GM18508 (cell line): ENCODE measurements around the gene CFAP74.

ENCODE experiments used
- ATAC-seq: cut with Tn5 transposase; IDR thresholded peaks from one replicate; pipeline ENCODE4 v1.9.1; 2021; ENCODE audit warnings: moderate number of reproducible peaks; ENCODE audit not compliant: insufficient read depth, unreplicated experiment

Gene CFAP74

DNA sequence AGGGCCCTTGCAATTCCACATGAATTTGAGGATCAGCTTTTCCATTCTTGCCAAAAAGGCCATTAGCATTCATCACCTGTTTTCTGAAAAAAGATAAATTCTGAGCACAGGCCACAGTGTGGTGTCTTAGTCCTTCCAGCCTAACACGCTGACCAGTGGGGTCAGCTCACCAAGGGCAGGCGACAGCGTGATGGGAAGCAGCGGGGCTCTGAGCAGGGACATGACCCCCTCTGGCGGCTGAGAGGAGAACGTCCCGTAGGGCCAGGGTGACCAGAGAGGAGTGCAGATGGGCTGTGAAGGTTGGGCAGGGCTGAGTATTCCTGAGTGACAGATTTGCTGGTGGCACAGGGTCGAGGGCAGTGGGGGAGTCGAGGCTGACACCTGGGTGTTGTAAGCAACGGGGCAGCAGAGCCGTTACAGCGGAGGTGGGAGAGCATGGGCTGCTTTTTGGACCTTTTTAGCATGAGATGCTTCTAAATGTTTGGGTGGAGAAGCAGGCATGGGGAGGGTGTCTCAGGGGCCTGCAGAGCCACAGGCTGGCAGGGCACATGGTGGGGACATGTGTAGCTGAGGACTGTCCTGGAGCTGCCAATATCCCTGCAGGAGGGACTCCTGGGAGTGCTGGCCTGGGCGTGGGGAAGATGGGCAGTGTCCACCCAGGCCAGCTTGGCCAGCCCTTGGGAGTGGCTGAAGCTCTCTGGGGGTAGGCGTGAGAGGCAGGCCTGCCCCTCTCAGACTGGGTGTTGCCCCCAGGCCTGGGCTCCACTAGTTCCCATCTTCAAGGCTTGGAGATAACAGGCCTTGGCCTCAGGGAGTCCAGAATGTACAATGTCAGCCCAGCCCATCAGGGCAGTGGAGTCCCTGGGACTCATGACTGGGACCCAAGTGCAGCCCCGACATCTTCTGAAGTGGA is 97.1 kb downstream of the CFAP74 start:
- no peak for ATAC-seq

DNA sequence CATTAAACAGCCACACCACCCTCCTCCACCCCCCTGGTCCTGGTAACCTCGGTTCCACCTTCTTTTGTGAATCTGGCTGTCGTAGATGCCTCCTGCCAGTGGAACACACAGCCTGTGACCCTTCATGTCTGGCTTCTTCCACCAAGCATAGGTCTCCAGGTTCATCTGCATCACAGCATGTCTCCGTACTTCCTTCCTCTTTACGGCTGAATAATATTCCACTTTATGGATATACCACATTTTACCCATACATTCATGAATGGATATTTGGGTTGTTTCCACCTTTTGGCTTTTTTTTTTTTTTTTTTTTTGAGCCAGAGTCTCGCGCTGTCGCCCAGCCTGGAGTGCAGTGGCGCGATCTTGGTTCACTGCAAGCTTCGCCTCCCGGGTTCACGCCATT is 100.4 kb downstream of the CFAP74 start:
- no peak for ATAC-seq

DNA sequence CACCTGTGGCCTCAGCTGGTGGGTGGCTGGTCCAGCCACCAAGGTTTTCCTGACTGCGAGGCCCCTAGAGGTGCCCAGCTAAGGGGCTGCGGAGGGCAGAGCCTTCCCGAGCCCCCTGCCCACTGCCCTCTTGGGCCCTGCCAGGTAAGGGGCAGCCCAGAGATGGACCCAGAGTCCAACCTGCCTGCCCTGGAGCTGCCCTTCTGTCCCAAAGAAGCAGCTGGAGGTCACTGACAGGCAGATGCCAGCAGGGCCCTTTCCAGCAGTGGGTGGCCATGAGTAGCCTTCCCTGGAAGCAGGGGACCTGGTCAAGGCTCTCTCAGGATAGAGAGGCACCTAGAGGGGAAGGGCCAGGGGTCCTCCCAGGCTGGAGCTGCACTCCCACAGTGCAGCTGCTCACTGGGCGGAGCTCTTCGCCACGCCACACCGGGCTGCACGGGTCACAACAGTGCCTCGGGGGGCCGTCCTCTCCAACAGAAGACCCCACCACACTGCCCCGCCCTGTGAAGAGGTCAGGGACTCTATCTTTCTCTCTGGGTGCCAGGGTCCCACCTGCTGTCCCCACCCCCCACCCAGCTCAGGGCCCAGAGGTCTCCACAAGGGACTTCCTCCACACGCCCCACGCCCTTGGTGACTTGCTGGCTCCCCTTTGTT is 101.8 kb downstream of the CFAP74 start:
- ATAC-seq: no peak

DNA sequence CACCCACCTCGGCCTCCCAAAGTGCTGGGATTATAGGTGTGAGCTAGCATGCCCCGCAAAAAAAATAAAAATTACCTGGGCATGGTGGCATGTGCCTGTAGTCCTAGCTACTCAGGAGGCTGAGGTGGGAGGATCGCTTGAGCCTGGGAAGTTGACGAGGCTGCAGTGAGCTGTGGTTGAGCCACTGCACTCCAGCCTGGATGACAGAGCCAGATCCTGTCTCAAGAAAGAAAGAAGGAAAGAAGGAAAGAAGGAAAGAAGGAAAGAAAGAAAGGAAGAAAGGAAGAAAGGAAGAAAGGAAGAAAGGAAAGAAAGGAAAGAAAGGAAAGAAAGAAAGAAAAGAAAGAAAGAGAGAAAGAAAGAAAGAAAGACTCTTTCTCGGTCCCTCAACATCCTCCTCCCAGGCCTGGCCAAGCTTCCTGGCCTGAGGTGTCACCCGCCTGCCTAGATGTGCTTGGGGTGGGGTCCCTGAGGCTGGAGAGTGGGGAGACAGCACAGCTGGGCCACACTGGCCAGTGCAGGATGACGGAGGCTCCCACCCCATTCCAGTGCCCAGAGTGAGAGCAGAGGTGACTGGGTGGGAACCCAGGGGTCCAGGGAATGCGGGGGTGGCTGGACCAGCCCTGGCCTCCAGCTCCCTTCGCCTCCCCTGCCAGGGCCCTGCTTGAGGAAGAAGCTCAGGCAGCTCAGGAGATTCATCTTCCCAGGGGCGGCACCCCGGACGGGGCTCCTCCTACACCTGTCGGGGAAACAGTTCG is 102.5 kb downstream of the CFAP74 start:
- ATAC-seq: no peak

DNA sequence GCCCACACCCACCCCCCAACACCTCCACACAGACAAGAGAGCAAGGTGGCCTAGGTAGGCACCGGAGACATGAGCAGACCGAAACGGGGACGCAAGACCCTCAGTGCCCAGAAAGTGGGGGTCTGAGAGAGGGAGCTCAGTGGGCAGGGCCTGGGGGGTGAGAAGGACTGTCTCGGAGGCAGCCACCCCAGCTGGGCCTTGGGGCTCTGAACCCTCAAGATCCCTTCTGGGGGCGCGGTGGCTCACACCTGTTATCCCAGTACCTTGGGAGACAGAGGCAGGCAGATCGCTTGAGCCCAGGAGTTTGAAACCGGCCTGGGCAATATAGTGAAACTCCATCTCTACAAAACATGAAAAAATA is 103.6 kb downstream of the CFAP74 start:
- no peak for ATAC-seq

DNA sequence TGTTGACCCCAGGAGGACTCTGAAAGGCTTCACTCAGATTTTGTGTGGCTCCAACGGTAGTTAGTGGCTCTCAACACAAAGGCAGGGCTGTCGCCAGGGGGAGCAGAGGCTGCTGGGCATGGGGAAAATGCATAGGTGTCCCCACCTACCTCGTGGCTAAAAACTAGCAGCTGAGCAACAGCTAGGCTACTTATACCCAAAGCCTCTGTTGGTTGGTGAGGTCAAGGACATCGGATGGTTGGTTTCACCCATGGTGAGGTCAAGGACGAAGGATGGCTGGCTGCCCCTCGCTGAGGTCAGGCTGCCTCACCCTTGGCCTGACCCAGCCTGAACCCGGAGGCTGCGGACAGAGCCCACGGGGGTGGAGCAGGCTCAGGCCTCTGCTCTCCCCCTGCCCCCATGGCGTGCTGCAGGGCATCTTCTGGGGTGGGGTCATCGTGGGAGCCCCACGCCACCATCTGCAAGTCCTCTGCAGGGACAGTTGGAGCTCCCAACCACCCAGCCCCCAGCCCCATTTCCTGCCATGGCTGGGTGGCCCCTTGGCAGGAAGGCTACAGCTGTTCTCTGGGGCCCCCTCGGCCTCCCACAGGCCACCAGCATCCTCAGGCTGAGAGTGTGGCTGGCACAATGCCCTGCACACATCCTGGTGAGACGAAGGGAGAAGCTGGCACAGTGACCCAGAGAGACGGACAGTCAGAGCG is 104.2 kb downstream of the CFAP74 start:
- ATAC-seq: no peak

DNA sequence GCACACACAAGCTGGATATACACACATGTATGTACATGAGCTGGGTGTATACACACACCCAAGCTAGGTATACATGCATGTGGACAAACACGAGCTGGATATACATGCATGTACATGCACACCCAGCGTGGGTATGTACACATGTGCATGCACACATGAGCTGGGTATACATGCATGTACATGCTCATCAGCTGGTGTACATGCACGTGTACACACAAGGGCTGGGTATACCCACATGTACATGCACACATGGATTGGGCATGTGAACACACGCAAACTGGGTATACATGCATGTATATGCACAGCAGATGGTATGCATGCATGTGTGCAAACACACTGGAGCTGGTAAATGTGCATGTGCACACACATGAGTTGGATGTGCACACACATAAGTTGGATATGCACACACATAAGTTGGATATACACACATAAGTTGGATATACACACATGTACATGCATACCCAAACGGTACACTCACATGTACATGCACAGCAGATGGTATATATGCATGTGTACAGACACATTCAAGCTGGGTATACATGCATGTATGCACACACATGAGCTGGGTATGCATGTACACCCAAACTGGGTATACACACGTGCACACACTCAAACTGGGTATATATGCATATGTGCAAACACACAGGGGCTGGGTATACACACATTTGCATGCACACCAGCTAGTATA is 105.2 kb downstream of the CFAP74 start:
- ATAC-seq: no peak

DNA sequence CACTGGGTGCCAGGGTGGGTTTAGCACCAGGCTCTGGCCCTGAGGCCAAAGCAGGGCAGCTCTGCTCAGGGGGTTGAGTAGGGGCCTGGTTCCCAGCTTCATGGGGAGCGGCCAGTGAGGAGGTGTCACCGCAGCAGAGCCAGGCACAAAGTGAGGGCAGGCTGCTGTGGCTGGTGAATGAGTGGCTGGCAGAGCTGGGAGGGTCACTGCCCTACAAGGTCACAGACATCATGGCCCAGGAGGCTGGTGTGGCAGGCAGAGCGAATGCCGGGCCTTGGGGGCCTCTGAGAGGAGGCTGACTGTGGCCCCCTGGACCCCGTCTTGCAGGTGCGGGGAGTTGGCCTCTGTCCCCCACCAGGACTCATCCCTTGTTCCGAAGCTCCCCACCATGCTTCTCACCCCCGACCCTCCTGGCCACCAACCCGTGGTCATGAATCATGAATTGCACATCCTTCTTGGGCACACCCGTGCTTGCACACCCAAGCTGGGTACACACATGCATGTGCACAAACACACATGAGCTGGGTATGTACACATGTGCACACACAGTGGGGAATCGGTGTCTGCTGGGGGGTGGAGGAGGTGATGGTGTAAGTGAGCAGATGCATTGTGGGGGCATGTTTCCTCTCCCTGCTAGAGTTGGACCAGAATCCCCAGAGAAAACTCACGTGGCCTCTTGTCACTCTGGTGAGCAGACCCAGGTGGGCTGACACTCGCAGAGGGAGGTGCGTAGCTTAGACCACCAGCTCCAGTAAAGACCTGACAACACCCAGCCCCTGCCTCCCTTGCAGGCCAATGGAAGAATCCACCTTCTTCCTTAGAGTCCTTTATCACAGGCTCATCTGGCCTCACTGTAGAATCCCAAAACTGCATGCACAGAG is 107.9 kb downstream of the CFAP74 start:
- ATAC-seq: no peak

DNA sequence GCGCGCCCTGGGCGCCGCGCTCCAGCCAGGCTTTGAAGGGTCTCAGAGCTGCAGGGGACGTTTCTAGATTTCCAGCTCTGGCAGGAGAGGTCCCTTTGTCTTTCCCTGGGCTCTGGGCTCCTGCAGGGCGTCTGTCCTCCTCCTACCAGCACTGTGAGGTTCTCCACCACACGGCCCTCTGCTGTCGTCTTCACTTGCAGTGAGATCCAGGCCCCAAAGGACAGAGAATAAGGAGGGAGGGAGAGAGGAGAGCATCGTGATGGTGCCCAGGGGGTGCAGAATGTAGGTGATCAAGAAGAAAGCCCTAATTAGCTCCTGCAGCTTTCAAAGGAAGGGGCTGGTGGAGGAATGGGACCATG is 108.5 kb downstream of the CFAP74 start:
- no peak for ATAC-seq

DNA sequence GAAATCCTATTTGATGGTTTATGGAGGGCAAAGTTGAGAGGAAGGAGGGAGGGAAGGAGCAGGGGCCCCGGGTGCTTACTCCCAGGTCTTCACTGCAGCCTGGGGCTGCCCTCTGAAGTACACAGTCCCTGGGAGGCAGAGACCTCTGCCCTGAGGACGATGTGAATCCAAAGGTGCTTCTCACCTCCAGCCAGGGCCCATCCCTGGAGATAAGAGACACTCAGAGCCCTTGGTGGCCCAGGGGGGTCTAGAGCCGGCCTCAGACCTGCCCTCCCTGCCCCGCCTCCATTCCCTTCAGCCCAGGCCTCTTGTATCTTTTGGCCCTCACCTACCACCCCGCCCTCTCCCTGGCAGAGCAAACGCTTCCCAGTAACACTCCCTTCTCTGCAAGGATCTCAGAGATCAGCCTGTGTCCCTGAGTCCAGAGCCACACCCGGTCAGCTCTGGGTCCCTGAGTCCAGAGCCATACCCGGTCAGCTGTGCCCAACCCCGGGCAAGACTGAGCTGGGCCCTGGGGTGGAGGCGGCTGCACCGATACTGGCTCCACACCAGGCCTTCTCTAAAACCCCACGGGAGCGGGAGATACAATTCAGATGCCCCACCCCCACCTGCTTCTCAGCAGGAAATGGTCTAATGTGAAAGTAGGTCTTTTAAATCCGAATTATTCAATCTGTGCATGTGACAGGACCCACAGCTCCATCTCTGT is 109.1 kb downstream of the CFAP74 start:
- no peak for ATAC-seq

DNA sequence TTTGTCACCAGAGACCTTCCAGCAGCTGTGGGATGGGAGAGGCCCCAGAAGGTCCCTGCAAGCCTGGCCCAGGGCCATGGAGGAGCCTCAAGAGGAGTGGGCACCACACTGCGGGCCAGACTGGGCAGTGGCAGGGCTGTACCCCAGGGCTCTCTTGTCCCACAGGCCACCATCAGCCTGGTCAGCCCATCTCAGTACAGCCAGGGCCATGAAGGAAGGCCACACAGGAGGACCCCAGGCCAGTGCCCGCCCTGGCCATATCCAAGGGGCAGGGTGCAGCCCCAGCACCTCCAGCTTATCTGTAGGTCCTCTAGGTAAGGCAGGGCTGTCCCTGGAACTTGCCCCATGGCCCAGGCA is 109.6 kb downstream of the CFAP74 start:
- no peak for ATAC-seq

DNA sequence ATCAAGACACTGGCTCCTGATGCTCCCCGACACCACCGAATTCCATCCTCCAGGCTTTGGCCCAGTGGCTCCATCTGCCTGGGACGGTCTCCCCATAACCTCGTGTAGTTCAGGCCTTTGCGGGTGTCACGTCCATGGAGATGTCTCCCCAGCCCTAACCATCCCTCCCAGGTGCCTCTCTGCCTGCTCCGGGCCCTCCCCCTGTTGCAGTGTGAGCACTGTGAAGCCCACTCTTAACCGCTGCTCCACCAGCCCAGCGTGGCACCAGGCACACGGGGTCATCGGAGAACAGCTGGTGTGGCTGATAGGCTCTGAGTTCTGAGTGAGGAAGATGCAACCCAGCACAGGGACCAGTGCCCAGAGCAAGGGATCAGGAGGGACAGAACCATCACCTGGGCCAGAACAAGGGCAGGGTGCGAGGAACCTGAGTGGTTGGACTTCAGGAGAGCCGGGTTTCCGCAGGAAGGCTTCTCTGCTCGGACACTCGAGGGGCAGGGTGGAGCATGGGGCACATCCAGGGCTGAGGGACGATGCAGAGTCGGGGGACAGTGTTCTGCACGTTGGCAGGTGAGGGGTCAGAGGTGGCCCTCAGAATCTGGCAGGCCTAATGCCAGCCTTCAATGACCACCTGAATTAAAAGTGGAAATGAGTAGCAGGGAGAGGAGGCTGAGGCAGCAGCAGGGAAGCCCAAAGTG is 110.1 kb downstream of the CFAP74 start:
- no peak for ATAC-seq

DNA sequence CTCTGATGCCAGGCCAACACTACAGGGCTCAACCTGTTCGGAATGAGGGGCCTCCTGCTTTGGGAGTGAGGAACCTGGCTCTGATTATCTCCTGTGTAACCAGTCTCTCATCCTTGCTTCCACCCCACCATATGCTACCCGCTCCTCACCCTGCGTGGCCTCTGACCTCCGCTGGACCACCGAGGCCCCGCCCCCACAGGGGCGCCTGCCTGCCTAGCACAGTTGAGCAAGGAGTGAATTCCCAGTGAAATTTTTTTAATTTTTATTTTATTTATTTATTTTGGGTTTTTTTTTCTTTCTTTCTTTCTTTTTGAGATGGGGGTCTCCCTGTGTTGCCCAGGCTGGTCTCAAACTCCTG is 110.8 kb downstream of the CFAP74 start:
- ATAC-seq: no peak

DNA sequence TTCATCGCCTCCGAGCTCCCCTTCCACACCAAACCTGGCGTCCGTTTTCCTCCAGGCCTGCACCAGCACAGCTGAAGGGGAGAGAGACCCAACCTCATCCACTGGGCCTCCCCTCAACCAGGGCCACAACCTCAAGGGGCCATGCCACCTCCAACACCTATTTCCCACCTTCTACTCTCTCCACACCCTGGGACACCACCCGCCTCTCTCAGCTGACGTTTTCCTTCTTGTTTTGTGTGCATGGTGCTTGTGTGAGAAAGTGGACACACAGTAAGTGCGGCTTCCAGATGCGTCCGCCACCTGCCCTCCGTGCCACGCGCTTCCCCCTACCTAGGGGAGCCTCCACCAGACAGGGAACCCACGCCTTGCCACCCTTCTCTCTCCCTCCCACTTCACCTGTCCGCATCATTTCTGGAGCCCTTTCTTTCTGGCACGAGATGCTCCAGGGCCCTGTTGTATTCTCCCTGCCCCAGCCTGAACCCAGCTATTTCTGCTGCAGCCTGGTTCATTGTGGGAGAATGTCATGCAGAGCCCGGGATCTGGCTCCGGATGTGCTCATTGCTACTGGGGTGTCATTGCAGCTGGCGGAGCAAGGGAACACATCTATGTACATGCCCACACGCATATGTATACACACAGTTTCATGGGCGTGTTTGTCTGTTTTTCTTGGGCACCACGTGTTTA is 111.4 kb downstream of the CFAP74 start:
- no peak for ATAC-seq

DNA sequence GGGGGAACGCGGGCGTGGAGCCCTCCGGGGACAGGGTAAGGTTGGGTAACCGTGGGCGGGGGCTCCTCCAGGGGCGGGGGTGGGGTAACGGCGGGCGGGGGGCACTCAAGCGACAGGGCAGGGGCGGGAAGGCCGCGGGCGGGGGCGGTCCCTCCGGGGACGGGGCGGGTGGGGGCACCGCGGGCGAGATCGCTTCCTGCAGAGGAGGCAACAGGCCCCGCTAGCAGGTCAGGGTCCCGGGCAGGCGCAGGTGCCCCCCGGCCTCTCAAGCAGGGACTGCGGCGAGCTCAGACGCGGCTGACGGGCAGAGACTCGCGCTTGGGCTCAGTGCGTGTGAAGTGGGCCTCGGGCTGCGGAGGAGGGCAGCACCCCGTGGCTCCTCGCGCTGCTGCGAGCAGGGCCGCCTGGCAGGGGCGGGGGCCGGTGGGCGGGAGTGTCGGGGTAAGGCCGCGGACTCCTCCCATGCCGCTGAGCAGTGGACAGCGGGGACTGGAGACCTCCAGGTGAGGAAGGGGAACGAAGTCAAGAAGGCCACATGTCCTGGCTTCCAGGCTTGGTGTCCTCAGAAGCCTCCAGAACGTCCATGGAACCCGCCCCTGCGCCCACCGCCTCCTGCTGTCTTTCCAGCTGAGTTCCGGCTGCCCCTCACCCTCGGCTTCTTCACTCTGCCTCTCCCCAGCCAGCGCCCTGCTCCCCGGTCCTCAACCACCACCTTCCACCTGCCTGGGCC is 112.1 kb downstream of the CFAP74 start:
- ATAC-seq: no peak

DNA sequence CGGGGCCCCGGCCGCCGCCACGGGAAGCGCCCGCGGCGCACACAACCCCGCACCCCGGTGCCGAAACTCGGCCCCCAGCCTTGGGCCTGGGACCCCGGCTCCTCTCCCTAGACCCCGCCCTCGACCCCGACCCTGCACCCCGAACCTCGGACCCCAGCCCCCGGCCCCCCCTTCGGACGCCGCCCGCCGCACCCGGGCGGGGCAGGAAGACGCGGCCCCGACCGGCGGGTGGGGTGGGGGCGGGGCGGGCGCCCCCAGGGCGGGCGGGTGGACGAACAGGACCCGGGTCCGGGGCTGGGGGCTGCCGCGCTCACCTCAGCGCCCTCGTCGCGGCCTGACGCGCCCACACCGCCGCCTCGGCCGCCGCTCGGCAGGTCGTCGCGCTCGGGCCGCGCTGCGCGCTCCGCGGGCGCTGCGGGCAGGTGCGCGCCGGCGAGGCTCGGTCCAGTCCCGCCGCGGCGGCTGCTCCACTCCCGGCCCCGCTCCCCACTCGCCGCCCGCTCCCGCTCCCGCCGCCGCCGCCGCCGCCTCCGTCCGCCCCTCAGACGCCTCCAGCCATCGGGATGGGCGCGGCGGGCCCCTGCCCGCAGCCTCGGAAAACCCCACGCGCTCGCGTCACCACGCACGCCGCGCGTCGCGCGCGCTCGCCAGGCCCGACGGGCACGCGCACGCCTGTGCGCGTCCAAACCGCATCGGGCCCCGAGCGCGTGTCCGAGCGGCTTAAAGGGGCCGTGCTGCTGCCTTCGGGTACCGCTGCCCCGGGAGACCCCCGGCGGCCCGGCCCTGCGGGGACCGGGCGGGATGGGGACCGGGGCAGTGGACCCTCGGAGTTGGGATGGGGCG is 112.9 kb downstream of the CFAP74 start, which contains the start of gene GNB1:
TSS of gene GNB1 (minus strand) at position 582 of the 843 bp plus-strand sequence. CDS start 65,634 bp downstream, outside the sequence.
- ATAC-seq: no peak
